ENCODE data around the gene LRMDA.

The LRMDA gene

DNA sequence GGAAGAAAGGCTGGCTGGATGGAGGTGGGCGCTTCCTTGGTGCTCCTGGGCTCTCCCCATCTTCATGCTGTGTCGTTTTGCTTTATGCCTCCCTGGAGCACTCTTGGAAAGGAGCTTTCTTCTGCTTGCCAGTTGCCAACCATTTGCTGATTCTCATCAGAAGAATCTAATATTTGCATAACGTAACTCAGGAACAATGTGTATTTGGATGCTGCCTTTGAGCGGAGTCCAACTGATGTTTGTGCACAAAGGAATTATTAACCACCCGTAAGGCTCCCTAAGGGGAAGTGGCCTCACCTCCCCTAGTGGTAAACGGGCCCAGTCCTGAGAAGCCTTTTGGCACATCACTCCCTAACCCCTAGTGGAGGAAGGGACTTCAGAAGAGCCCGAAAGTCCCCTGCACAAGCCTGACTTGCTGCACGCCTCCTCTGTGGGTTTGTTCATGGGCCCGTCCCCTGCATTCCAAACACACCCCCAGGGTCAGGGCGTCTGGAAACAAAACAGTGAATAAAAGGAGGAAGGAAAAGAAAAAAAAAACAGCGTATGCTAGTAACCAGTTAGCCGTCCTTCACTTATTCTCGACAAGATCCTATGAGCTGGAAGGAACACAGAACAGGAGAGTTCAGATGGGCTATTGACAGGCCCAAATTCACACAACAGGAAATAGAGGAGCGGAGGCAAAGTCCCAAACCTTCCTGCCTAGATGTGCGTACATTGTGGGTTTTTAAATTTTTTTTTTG is 602.2 kb downstream of the LRMDA start:
- no peak overlapping the region for H3K4me3 ChIP-seq
- in situ Hi-C loops (cut with MboI; ENCODE audit: low sequenced_read_pairs): loop anchor here (25.0 kb wide), 1 partner anchor 646 kb away; no protein-coding TSS in a partner anchor

DNA sequence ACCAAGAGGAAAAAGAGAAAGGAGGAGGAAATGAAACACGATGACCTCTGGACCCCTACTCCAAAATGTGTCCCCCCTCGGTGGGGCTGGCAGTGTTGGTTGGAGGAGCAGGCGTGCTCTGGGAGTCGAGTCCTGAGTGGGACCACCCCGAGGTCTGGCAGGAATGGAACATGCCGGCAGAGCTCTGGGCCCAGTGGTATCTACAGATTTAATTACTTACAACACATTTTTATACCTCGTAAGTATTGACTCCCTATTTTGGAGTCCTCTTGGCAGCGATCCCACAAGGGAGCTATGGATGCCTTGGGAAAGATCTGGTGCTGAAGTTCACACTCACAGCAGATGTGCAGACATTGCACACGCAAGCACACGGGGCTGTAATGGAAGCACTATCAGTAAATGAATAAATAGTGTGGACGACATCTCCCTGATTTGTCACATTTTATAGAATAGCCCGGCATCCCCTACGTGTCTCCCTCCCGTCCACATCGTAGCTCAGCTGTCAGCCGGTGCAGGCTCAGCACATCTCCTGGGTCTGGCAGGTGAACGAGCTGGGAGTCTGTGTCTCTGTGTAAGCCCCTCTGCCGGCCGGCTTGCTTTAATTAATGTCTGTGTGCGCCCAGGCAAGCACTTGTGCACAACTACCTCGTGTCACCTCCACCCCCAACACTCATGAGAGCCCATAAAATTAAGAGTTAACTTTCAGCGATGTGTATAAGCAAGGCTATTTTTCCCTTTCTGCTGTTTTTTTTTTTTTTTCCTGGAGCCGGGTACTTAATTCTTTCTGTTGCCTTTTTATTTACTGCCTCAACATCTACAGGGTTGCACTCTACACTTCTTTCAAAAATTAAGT is 603.2 kb downstream of the LRMDA start:
- DNase-seq (ENCODE audit: low spot score in 2 of 2): no peak
- Histone ChIP-seq H3K36me3 (replicated peaks) (no peaks in the 10 kb centered on the region), H3K27me3 (ENCODE audit: low read depth) (no peaks in the 10 kb centered on the region), H3K4me3 (no peak overlapping the region), H3K4me1 (no peaks in the 10 kb centered on the region), H3K9me3 (no peaks in the 10 kb centered on the region)
- in situ Hi-C loops (cut with MboI; ENCODE audit: low sequenced_read_pairs): loop anchor here (25.0 kb wide), 1 partner anchor 647 kb away; no protein-coding TSS in a partner anchor

More for the DNA sequence above, 602.2 kb downstream of the LRMDA start:
- no peaks in the 10 kb centered on the region for H3K36me3 ChIP-seq (replicated peaks)
- DNase-seq (ENCODE audit: low spot score in 2 of 2): no peak
- H3K27me3 ChIP-seq (ENCODE audit: low read depth): no peaks in the 10 kb centered on the region
- no peaks in the 10 kb centered on the region for H3K4me1 ChIP-seq
- H3K9me3 ChIP-seq: no peaks in the 10 kb centered on the region

DNA sequence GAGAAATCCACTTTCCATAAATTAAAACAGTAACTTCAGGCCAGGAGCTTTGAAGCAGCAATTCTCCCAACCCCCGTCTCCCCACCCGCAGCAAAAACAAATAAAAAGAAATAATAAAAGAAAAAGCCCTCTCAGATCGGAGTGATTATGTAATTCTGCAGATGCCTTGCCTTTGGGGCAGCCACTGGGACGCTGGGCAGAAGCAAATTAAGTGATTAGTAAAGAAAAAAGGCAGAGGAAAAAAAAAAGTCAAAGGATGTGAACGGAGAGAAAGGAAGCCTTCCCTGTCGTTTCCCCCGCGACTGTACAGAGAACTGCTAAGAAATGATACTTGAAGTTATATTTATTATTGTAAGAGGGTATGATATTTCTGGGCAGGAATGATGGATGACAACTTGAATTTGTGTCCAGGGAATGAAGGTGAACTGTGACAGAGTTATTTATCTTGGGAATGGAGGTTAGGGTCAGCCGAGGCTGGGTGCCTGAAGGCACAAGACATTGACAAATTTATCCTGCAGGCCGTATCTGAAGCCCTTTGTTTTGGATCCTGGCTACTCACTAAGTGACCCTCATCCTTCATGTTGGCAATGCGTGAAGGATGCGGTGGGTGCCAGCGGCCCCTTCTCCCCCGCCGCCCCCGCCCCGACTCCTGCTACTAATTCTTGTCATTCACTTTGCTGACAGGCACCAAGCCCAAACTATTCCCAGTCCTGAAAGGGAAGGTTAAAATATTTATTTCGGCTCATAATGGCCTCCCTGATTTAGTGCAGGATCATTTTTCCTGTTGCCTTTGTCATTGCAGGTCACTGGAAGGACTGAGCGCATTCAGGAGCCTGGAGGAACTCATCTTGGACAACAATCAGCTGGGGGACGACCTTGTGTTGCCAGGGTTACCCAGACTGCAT is 604.0 kb downstream of the LRMDA start:
- no peak for DNase-seq (ENCODE audit: low spot score in 2 of 2)
- no peaks in the 10 kb centered on the region for H3K9me3 ChIP-seq
- H3K36me3 ChIP-seq (replicated peaks): no peaks in the 10 kb centered on the region
- H3K4me3 ChIP-seq: no peak overlapping the region
- in situ Hi-C loops (cut with MboI; ENCODE audit: low sequenced_read_pairs): loop anchor here (25.0 kb wide), 1 partner anchor 648 kb away; no protein-coding TSS in a partner anchor
- H3K4me1 ChIP-seq: no peaks in the 10 kb centered on the region
- no peaks in the 10 kb centered on the region for H3K27me3 ChIP-seq (ENCODE audit: low read depth)

DNA sequence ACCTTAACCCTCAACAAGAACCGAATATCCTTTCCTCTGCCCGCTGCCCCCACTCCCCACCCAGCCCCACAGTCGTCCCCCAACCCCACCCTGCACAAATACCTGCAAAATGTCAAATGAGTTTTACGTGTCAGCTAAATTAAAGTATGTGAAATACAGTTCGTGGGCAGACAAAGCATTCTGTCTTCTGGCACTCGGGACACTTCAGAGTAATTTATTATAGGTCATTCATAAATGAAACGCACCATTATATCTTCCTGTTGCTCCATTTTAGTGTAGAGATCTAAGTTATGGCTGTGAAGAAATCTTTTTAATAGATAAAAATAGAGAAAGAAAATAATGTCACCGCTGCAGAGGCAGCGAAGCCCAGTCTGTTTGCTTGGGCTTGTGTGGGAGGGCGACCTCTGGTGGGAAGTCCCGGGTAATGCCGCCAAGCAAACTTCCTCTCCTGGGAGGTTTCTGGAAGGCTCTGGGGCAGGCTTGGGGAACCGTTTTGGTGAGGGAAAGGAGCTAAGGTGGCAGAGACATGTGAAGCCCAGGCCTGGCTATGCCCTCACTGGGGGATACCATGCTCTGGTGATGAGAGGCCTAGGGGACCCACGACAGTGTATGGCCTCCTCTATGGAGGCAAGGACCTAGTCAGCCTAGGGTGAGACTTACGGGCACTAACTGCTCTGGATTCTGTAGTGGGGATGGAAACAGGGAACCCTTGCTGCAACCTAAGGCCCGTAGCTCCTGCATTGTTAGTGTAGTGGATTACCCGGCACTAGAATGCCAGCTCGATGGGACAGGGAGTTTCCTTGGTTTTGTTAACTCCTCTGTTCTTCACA is 604.9 kb downstream of the LRMDA start:
- peak; percentile 3 to 75 for DNase-seq (ENCODE audit: low spot score in 2 of 2)
- no peak overlapping the region for H3K4me3 ChIP-seq
- H3K9me3 ChIP-seq: no peaks in the 10 kb centered on the region
- H3K36me3 ChIP-seq (replicated peaks): no peaks in the 10 kb centered on the region
- H3K27me3 ChIP-seq (ENCODE audit: low read depth): no peaks in the 10 kb centered on the region
- no peaks in the 10 kb centered on the region for H3K4me1 ChIP-seq
- in situ Hi-C loops (cut with MboI; ENCODE audit: low sequenced_read_pairs): loop anchor here (25.0 kb wide), 1 partner anchor 649 kb away; no protein-coding TSS in a partner anchor

DNA sequence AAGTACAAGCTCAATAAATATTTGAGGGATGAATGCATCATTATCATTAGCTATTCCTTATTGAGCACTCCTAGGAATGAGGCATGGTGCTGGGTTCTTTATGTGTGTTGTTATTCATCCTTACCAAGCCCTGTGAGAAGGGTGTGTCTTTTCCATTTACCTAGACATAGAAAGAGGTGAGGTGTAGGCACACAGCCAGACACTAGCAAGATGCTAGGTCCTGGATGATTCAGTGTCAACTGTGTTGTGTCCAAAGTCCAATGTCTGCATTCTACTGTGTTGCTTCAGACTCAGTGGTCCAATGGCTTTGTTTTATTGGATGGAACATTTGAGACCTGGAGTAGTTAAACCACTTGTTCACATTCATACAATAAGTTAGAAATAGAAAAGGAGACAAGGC is 605.5 kb downstream of the LRMDA start:
- no peak for DNase-seq (ENCODE audit: low spot score in 2 of 2)
- no peaks in the 10 kb centered on the region for H3K9me3 ChIP-seq
- H3K4me1 ChIP-seq: no peaks in the 10 kb centered on the region
- no peak overlapping the region for H3K4me3 ChIP-seq
- no peaks in the 10 kb centered on the region for H3K36me3 ChIP-seq (replicated peaks)
- in situ Hi-C loops (cut with MboI; ENCODE audit: low sequenced_read_pairs): loop anchor here (25.0 kb wide), 1 partner anchor 650 kb away; no protein-coding TSS in a partner anchor
- no peaks in the 10 kb centered on the region for H3K27me3 ChIP-seq (ENCODE audit: low read depth)

DNA sequence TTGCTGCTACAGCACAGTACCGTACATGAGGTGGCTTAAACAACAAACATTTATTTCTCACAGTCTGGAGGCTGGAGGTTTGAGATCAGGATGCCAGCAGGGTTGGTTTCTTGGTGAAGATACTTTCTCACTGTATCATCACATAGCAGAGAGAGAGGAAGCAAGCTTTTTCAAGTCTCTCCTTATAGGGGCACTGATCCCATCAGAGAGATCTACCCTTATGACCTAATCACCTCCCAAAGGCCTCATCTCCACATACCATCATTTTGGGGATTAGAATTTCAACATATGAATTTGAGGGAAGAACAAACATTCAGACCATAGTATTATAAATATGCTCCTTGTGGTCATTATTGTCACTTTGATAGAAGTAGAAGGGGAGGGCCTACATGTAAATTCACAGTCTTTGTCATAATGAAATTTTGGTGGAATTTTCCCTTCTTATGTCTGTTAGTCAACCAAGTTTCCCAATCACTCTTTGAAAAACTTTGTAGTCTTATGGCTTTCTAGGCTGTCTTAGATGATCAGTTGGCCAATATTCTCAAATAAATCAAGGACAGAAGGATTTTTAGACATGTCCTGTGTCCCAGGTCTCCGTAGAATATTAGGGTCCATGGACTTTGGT is 606.2 kb downstream of the LRMDA start:
- in situ Hi-C loops (cut with MboI; ENCODE audit: low sequenced_read_pairs): loop anchor here (25.0 kb wide), 1 partner anchor 650 kb away; no protein-coding TSS in a partner anchor
- DNase-seq (ENCODE audit: low spot score in 2 of 2): no peak

DNA sequence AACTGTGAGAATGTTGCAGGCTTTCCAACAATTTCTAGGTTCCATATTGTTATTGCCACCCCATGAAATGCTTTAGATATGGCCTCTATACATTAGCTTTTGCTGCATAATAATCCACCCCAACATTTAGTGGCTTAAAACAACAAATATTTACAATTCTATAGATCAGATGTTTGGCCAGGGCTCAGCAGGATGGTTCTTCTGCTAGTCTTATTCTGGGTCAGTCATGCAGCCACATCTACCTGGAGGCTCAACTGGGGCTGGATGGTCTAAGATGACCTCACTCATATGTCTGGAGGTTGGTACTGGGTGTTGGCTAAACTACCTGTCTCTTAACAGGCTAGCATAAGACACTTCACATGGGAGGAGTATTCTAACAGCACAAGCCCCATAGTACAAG is 607.3 kb downstream of the LRMDA start:
- H3K27me3 ChIP-seq (ENCODE audit: low read depth): no peaks in the 10 kb centered on the region
- DNase-seq (ENCODE audit: low spot score in 2 of 2): no peak
- H3K9me3 ChIP-seq: no peaks in the 10 kb centered on the region
- in situ Hi-C loops (cut with MboI; ENCODE audit: low sequenced_read_pairs): loop anchor here (25.0 kb wide), 1 partner anchor 651 kb away; no protein-coding TSS in a partner anchor
- H3K4me3 ChIP-seq: no peak overlapping the region
- no peaks in the 10 kb centered on the region for H3K36me3 ChIP-seq (replicated peaks)
- no peaks in the 10 kb centered on the region for H3K4me1 ChIP-seq

More for the DNA sequence above, 606.2 kb downstream of the LRMDA start:
- Histone ChIP-seq H3K4me1 (no peaks in the 10 kb centered on the region), H3K4me3 (no peak overlapping the region), H3K27me3 (ENCODE audit: low read depth) (no peaks in the 10 kb centered on the region), H3K9me3 (no peaks in the 10 kb centered on the region), H3K36me3 (replicated peaks) (no peaks in the 10 kb centered on the region)

DNA sequence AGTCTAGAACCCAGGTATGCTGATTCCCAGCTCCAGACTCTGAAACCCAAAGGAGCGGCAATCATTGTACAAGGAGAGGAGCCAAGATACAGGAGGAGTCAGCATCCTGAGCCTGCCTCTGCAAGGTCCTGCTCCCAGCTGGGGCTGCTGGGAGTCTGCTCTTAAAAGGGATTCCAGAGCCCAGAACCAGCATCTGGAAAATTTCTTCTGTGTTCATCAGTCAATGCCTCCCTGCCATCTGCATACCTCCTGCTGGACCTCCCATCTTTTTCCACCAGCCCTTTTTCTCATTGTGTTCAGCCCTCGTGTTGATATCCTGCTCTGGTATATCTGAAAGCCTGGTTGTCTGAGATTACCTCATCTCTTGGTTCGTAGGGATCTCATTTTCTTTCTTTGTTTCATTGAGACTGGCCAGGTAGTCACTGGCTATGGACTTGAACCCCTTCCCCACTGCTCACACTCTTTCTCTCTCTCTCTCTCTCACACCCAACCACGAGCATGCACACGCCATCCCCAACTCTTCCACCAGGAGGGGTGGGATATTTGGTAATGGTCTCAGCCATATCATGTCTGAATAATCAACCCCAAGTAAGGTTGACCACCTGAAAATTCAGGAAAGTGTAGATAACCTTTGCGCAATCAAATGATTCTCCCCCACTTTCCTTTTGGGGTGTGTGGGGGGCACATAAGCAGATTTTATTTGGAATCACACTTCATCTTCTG is 608.8 kb downstream of the LRMDA start:
- Histone ChIP-seq H3K4me3 (no peak overlapping the region), H3K36me3 (replicated peaks) (no peaks in the 10 kb centered on the region), H3K27me3 (ENCODE audit: low read depth) (no peaks in the 10 kb centered on the region), H3K4me1 (no peaks in the 10 kb centered on the region), H3K9me3 (no peaks in the 10 kb centered on the region)
- in situ Hi-C loops (cut with MboI; ENCODE audit: low sequenced_read_pairs): loop anchor here (25.0 kb wide), 1 partner anchor 653 kb away; no protein-coding TSS in a partner anchor
- no peak for DNase-seq (ENCODE audit: low spot score in 2 of 2)

DNA sequence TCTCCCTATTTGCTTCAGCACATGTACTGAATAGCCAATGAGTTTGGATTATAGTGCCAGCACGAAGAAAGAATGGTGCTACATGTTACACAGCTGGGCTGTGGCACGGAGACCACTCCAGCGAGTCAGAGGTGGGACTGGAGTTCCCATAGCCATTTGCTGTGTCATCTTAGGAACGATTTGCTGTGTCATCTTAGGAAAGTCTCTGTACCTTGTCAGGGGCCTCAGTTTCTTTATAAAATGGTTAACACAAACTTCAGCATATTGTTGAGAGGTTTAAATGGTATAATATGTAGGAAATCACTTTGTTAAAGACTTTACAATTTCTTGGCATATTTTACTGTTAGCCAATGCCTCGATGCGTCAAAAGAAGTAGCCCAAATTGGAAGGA is 609.4 kb downstream of the LRMDA start:
- no peaks in the 10 kb centered on the region for H3K9me3 ChIP-seq
- H3K4me3 ChIP-seq: no peak overlapping the region
- H3K4me1 ChIP-seq: no peaks in the 10 kb centered on the region
- H3K27me3 ChIP-seq (ENCODE audit: low read depth): no peaks in the 10 kb centered on the region
- no peak for DNase-seq (ENCODE audit: low spot score in 2 of 2)
- no peaks in the 10 kb centered on the region for H3K36me3 ChIP-seq (replicated peaks)
- in situ Hi-C loops (cut with MboI; ENCODE audit: low sequenced_read_pairs): loop anchor here (25.0 kb wide), 1 partner anchor 654 kb away; no protein-coding TSS in a partner anchor

DNA sequence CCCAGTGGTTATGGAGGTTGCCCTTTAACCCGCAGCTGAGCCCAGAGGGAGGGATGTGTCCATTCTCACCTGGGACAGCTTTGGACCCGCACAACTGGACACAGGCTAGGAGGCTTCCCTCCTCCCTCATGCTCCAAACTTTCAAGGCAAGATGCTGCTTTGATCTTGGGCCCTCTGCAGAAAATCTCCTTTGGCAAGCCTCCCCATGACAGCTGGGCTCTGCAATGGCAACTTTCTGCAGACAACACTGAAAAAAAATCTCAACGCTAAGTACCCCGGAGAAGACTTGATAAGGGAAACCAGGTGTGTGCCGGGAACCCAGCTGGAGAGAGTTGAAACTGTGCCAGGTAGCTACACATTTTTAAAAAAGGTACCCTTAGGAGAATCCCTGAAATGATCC is 610.1 kb downstream of the LRMDA start:
- DNase-seq (ENCODE audit: low spot score in 2 of 2): no peak
- Histone ChIP-seq H3K4me3 (no peak overlapping the region), H3K9me3 (no peaks in the 10 kb centered on the region), H3K4me1 (no peaks in the 10 kb centered on the region), H3K36me3 (replicated peaks) (no peaks in the 10 kb centered on the region), H3K27me3 (ENCODE audit: low read depth) (no peaks in the 10 kb centered on the region)
- in situ Hi-C loops (cut with MboI; ENCODE audit: low sequenced_read_pairs): loop anchor here (25.0 kb wide), 1 partner anchor 654 kb away; no protein-coding TSS in a partner anchor

DNA sequence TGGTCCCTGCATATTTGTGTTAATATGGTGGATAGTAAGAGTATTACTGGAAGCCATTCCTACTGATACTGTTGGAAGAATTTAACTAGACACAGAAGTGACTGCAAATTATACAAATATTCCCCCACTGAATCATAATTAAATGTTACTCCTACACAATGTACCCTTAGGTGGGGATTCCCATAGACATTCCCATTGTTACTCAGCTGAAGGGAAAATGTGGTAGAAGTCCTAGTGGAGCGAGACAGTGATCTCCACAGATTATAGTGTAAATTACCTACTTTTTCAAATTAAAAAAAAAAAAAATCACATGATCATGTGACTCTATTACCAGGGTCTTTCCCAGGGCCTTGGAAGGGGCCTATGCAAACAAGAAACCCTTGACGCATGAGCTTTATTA is 611.8 kb downstream of the LRMDA start:
- no peaks in the 10 kb centered on the region for H3K27me3 ChIP-seq (ENCODE audit: low read depth)
- in situ Hi-C loops (cut with MboI; ENCODE audit: low sequenced_read_pairs): loop anchor here (25.0 kb wide), 1 partner anchor 656 kb away; no protein-coding TSS in a partner anchor
- H3K4me3 ChIP-seq: no peak overlapping the region
- no peak for DNase-seq (ENCODE audit: low spot score in 2 of 2)
- H3K36me3 ChIP-seq (replicated peaks): no peaks in the 10 kb centered on the region
- H3K9me3 ChIP-seq: no peaks in the 10 kb centered on the region
- H3K4me1 ChIP-seq: no peaks in the 10 kb centered on the region

Data from HAP-1 (cell line).